Measurements from ENCODE around the gene SREBF1. TPM values are rescaled to one million over a fixed set of nuclear protein-coding genes. Genes with fewer than 3 reads are reported as not detected.
A peak's percentile ranks its signal among the peaks of the same experiment; 100 is the strongest.

The SREBF1 gene
- total and polyA plus RNA-seq, 5 donors from 2014 or later: 4.5 to 141 (median 6.5) TPM

DNA sequence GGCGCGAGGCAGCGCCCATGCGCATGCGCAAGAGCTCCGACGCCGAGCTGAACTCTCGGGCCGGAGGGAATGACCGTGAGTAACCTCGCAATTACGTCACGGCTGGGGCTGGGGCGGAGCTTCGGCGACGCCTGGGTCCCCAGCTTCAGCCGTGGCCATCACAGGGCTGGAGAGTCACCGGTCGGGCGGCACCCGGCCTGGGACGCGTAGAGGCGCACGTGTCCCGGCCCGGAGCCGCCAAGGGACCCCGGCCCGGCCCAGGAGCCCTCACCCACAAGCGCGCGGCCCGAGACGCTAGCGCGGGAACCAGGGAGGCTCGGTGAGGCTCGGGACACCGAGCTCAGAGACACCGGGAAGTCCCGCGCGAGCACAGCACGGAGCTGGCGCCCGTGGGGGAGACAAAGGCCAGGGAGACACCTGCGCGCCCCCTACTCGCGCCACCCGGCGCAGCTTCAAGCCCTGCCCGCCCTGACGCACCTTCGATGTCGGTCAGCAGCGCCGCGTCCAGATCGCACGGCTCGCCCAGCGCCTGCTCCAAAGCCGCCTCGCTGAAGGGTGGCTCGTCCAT, 452 bp downstream of the SREBF1 start:
- no peaks in the 10 kb centered on the region for H3K36me3 Mint-ChIP-seq
- Histone ChIP-seq H3K9me3 (ENCODE audit: control insufficient read depth in 2 of 2, low read length in 2 of 2) (no peaks in the 10 kb centered on the region), H3K27ac (ENCODE audit: insufficient read depth, low read length, poor library complexity, severe bottlenecking) (peak overlapping the region; percentile 93), H3K4me3 (ENCODE audit: low read depth, low read length) (peak overlapping the region; percentile 48), H3K27me3 (ENCODE audit: control insufficient read depth, insufficient read depth, low read length) (no peaks in the 10 kb centered on the region), H3K36me3 (ENCODE audit: control insufficient read depth, insufficient read depth, low read length) (no peaks in the 10 kb centered on the region), H3K4me1 (ENCODE audit: control insufficient read depth, insufficient read depth, low read length, poor library complexity, severe bottlenecking) (peaks cover 56% of the 10 kb centered on the region)
- peak overlapping the region in 2 of 3 donors; percentile 93 to 97 for H3K27ac Mint-ChIP-seq
- H3K27me3 Mint-ChIP-seq: no peaks in the 10 kb centered on the region
- H3K4me1 Mint-ChIP-seq: peaks cover 0 to 74% (median 48%) of the 10 kb centered on the region in 4 donors
- peak; percentile 74 to 75 for ATAC-seq (ENCODE audit: low read depth in 2 of 2)
- H3K9me3 Mint-ChIP-seq: no peaks in the 10 kb centered on the region
- H3K4me3 Mint-ChIP-seq: peak overlapping the region; percentile 87 to 96 (median 92)
- DNase-seq: peak; percentile 93 to 96 (median 94)

DNA sequence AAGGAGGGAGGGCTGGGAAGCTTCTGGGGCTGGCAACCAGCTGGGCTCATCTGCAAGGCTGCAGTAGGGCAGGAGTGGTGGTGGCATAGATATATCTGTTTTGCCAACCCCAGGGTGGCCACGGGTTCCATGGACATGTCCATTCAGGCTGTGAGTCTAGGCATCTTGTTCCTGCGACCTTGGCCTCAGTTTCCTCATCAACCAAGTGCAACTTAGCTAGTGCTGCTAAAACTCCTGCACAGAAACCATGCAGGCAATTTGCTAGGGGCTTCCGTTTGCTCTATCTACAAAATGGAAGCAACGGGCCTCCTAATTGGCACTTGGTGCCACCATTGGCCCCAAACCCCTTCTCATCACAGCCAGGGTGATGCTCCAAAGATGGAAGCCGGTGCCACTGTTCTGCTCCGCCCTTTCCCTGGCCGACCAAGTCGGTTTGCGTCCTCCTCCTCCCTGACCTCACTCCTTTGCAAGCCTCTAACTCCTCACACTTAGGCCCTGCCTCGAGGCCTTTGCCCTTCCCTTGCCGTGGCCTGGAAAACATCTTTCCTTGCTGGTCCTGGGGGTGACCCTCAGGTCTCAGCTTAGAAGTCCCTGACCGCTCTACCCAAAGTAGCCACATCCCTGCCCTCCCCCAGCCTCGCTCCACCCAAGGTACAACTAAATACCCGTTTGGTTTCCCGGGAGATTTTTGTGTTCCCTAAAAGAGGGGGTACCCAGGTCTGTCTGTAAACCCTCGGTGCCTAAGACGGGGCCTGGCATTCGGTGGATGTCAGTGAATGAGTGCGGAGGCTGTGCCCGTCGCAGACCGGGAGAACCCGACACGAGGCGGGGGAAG, 1.2 kb downstream of the SREBF1 start:
- Histone ChIP-seq H3K4me1 (ENCODE audit: control insufficient read depth, insufficient read depth, low read length, poor library complexity, severe bottlenecking) (peaks cover 54% of the 10 kb centered on the region), H3K36me3 (ENCODE audit: control insufficient read depth, insufficient read depth, low read length) (no peaks in the 10 kb centered on the region), H3K4me3 (ENCODE audit: low read depth, low read length) (peak overlapping the region; percentile 48), H3K27ac (ENCODE audit: insufficient read depth, low read length, poor library complexity, severe bottlenecking) (peak overlapping the region; percentile 93), H3K27me3 (ENCODE audit: control insufficient read depth, insufficient read depth, low read length) (no peaks in the 10 kb centered on the region), H3K9me3 (ENCODE audit: control insufficient read depth in 2 of 2, low read length in 2 of 2) (no peaks in the 10 kb centered on the region)
- Mint-ChIP-seq H3K36me3 (no peaks in the 10 kb centered on the region), H3K9me3 (no peaks in the 10 kb centered on the region), H3K27me3 (no peaks in the 10 kb centered on the region), H3K27ac (peak overlapping the region; percentile 26 to 97 (median 93)), H3K4me1 (peaks cover 0 to 72% (median 42%) of the 10 kb centered on the region in 4 donors), H3K4me3 (peak overlapping the region; percentile 87 to 96 (median 92))
- ATAC-seq (ENCODE audit: low read depth in 2 of 2) (no peak), DNase-seq (no peak)

DNA sequence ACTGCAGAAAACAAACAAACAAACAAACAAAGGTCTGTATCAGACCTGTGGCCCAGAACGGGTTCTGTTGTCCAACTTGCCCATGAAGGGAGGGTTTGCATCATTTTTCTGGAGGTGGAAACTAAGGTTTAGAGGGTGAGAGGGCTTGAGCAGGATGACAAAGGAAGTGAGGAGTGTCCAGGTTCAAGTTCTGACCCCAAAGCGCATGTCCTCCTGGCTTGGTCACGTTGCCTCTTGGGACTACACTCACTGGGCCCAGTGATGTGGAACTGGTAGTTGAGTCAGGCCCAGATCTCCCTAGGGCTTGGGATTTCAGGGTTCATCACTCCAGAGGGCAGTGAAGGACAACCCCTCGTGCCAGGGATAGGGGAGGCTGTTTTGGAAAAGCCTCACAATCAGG, 1.8 kb downstream of the SREBF1 start:
- no peaks in the 10 kb centered on the region for H3K27me3 Mint-ChIP-seq
- H3K27ac Mint-ChIP-seq: peak overlapping the region; percentile 56 to 93 (median 86)
- peaks cover 0 to 72% (median 42%) of the 10 kb centered on the region in 4 donors for H3K4me1 Mint-ChIP-seq
- H3K27me3 ChIP-seq (ENCODE audit: control insufficient read depth, insufficient read depth, low read length): no peaks in the 10 kb centered on the region
- no peaks in the 10 kb centered on the region for H3K36me3 ChIP-seq (ENCODE audit: control insufficient read depth, insufficient read depth, low read length)
- peak overlapping the region; percentile 87 to 95 (median 90) for H3K4me3 Mint-ChIP-seq
- no peak for ATAC-seq (ENCODE audit: low read depth in 2 of 2)
- H3K9me3 Mint-ChIP-seq: no peaks in the 10 kb centered on the region
- H3K36me3 Mint-ChIP-seq: no peaks in the 10 kb centered on the region
- H3K4me3 ChIP-seq (ENCODE audit: low read depth, low read length): no peak overlapping the region
- peak overlapping the region; percentile 93 for H3K27ac ChIP-seq (ENCODE audit: insufficient read depth, low read length, poor library complexity, severe bottlenecking)
- no peaks in the 10 kb centered on the region for H3K9me3 ChIP-seq (ENCODE audit: control insufficient read depth in 2 of 2, low read length in 2 of 2)
- DNase-seq: no peak
- H3K4me1 ChIP-seq (ENCODE audit: control insufficient read depth, insufficient read depth, low read length, poor library complexity, severe bottlenecking): peaks cover 47% of the 10 kb centered on the region

DNA sequence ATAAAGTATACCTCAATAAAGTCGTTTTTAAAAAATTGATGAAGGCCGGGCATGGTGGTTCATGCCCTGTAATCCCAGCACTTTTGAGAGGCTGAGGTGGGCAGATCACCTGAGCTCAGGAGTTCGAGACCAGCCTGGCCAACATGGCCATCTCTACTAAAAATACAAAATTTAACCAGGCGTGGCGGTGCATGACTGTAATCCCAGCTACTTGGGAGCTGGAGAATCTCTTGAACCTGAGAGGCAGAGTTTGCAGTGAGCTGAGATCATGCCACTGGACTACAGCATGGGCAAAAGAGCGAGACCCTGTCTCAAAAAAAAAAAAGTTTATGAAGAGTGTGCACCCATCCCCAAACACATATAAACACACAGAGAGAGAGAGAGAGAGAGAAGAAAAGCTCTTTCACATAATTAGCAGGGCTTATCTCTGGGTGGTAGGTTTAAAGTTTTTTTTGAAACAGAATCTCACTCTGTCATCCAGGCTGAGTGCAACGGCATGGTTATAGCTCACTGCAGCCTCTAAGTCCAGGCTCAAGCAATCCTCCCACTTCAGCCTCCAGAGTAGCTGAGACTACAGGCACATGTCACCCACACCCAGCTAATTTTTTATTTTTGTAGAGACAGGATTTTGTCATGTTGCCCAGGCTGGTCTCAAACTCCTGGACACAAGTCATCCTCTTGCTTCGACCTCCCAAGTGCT, 3.0 kb downstream of the SREBF1 start:
- H3K4me3 ChIP-seq (ENCODE audit: low read depth, low read length): no peak overlapping the region
- peak overlapping the region; percentile 67 to 95 (median 90) for H3K4me3 Mint-ChIP-seq
- H3K27me3 Mint-ChIP-seq: no peaks in the 10 kb centered on the region
- H3K9me3 ChIP-seq (ENCODE audit: control insufficient read depth in 2 of 2, low read length in 2 of 2): no peaks in the 10 kb centered on the region
- H3K36me3 Mint-ChIP-seq: no peaks in the 10 kb centered on the region
- ATAC-seq (ENCODE audit: low read depth in 2 of 2) (no peak), DNase-seq (no peak)
- no peaks in the 10 kb centered on the region for H3K27me3 ChIP-seq (ENCODE audit: control insufficient read depth, insufficient read depth, low read length)
- H3K4me1 ChIP-seq (ENCODE audit: control insufficient read depth, insufficient read depth, low read length, poor library complexity, severe bottlenecking): peaks cover 40% of the 10 kb centered on the region
- peak overlapping the region in 2 of 3 donors; percentile 86 to 93 for H3K27ac Mint-ChIP-seq
- peak overlapping the region; percentile 93 for H3K27ac ChIP-seq (ENCODE audit: insufficient read depth, low read length, poor library complexity, severe bottlenecking)
- no peaks in the 10 kb centered on the region for H3K9me3 Mint-ChIP-seq
- H3K36me3 ChIP-seq (ENCODE audit: control insufficient read depth, insufficient read depth, low read length): no peaks in the 10 kb centered on the region
- peaks cover 0 to 65% (median 37%) of the 10 kb centered on the region in 4 donors for H3K4me1 Mint-ChIP-seq

- no peaks in the 10 kb centered on the region for H3K36me3 ChIP-seq (ENCODE audit: control insufficient read depth, insufficient read depth, low read length)
- peaks cover 33% of the 10 kb centered on the region for H3K4me1 ChIP-seq (ENCODE audit: control insufficient read depth, insufficient read depth, low read length, poor library complexity, severe bottlenecking)
- H3K27ac ChIP-seq (ENCODE audit: insufficient read depth, low read length, poor library complexity, severe bottlenecking): no peak overlapping the region
- no peaks in the 10 kb centered on the region for H3K9me3 Mint-ChIP-seq
- H3K27ac Mint-ChIP-seq: no peak overlapping the region
- no peak for ATAC-seq (ENCODE audit: low read depth in 2 of 2)
- H3K4me1 Mint-ChIP-seq: peaks cover 0 to 59% (median 29%) of the 10 kb centered on the region in 4 donors
- no peak overlapping the region for H3K4me3 ChIP-seq (ENCODE audit: low read depth, low read length)
- H3K27me3 Mint-ChIP-seq: no peaks in the 10 kb centered on the region
- H3K27me3 ChIP-seq (ENCODE audit: control insufficient read depth, insufficient read depth, low read length): no peaks in the 10 kb centered on the region
- DNase-seq: no peak
- peak overlapping the region in 1 of 4 donors; percentile 35 for H3K4me3 Mint-ChIP-seq
- H3K36me3 Mint-ChIP-seq: no peaks in the 10 kb centered on the region
- H3K9me3 ChIP-seq (ENCODE audit: control insufficient read depth in 2 of 2, low read length in 2 of 2): no peaks in the 10 kb centered on the region
These were observed 4.8 kb downstream of the SREBF1 start for GRCh38 chr17:17832032-17832363.

- peaks cover 32% of the 10 kb centered on the region for H3K4me1 ChIP-seq (ENCODE audit: control insufficient read depth, insufficient read depth, low read length, poor library complexity, severe bottlenecking)
These were observed 5.4 kb downstream of the SREBF1 start for GRCh38 chr17:17831208-17832031.

GRCh38 chr17:17830740-17831207, 6.0 kb downstream of the SREBF1 start:
- H3K9me3 Mint-ChIP-seq: no peaks in the 10 kb centered on the region
- Histone ChIP-seq H3K27ac (ENCODE audit: insufficient read depth, low read length, poor library complexity, severe bottlenecking) (no peak overlapping the region), H3K27me3 (ENCODE audit: control insufficient read depth, insufficient read depth, low read length) (no peaks in the 10 kb centered on the region), H3K4me3 (ENCODE audit: low read depth, low read length) (no peak overlapping the region), H3K4me1 (ENCODE audit: control insufficient read depth, insufficient read depth, low read length, poor library complexity, severe bottlenecking) (peaks cover 31% of the 10 kb centered on the region), H3K9me3 (ENCODE audit: control insufficient read depth in 2 of 2, low read length in 2 of 2) (no peaks in the 10 kb centered on the region), H3K36me3 (ENCODE audit: control insufficient read depth, insufficient read depth, low read length) (no peaks in the 10 kb centered on the region)
- peak overlapping the region in 1 of 4 donors; percentile 43 for H3K4me3 Mint-ChIP-seq
- ATAC-seq (ENCODE audit: low read depth in 2 of 2) (no peak), DNase-seq (no peak)
- H3K27me3 Mint-ChIP-seq: no peaks in the 10 kb centered on the region
- H3K36me3 Mint-ChIP-seq: no peaks in the 10 kb centered on the region
- H3K27ac Mint-ChIP-seq: peak overlapping the region in 1 of 3 donors; percentile 56
- peaks cover 0 to 66% (median 36%) of the 10 kb centered on the region in 4 donors for H3K4me1 Mint-ChIP-seq

More at GRCh38 chr17:17831208-17832031, 5.4 kb downstream of the SREBF1 start:
- no peak for ATAC-seq (ENCODE audit: low read depth in 2 of 2)
- H3K27me3 ChIP-seq (ENCODE audit: control insufficient read depth, insufficient read depth, low read length): no peaks in the 10 kb centered on the region
- Mint-ChIP-seq H3K4me3 (peak overlapping the region in 1 of 4 donors; percentile 43), H3K36me3 (no peaks in the 10 kb centered on the region), H3K9me3 (no peaks in the 10 kb centered on the region), H3K4me1 (peaks cover 0 to 63% (median 34%) of the 10 kb centered on the region in 4 donors), H3K27ac (peak overlapping the region in 2 of 3 donors; percentile 46 to 56), H3K27me3 (no peaks in the 10 kb centered on the region)
- no peak overlapping the region for H3K4me3 ChIP-seq (ENCODE audit: low read depth, low read length)
- no peak for DNase-seq
- no peaks in the 10 kb centered on the region for H3K36me3 ChIP-seq (ENCODE audit: control insufficient read depth, insufficient read depth, low read length)
- H3K9me3 ChIP-seq (ENCODE audit: control insufficient read depth in 2 of 2, low read length in 2 of 2): no peaks in the 10 kb centered on the region
- no peak overlapping the region for H3K27ac ChIP-seq (ENCODE audit: insufficient read depth, low read length, poor library complexity, severe bottlenecking)
